VCaP (cell line): Measurements from ENCODE around the gene GPD1.

ENCODE experiments used
- H3K27ac ChIP-seq: fragments of 450-650 bp; 2 replicates; pipeline ENCODE4 v1.5.1; 2017
- TF ChIP-seq, protein P1 (sequence below): fragments of 450-650 bp; conservative IDR thresholded peaks from 2 replicates; pipeline ENCODE4 v1.5.1; 2017; ENCODE audit warnings: mild to moderate bottlenecking, moderate library complexity

Gene GPD1

GRCh38 chr12:50103351-50103750 lies 457 bp upstream of the GPD1 start:
- peak overlapping the region; percentile 43 for H3K27ac ChIP-seq
- TF ChIP-seq, protein P1, sequence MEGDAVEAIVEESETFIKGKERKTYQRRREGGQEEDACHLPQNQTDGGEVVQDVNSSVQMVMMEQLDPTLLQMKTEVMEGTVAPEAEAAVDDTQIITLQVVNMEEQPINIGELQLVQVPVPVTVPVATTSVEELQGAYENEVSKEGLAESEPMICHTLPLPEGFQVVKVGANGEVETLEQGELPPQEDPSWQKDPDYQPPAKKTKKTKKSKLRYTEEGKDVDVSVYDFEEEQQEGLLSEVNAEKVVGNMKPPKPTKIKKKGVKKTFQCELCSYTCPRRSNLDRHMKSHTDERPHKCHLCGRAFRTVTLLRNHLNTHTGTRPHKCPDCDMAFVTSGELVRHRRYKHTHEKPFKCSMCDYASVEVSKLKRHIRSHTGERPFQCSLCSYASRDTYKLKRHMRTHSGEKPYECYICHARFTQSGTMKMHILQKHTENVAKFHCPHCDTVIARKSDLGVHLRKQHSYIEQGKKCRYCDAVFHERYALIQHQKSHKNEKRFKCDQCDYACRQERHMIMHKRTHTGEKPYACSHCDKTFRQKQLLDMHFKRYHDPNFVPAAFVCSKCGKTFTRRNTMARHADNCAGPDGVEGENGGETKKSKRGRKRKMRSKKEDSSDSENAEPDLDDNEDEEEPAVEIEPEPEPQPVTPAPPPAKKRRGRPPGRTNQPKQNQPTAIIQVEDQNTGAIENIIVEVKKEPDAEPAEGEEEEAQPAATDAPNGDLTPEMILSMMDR, result no peak

DNA sequence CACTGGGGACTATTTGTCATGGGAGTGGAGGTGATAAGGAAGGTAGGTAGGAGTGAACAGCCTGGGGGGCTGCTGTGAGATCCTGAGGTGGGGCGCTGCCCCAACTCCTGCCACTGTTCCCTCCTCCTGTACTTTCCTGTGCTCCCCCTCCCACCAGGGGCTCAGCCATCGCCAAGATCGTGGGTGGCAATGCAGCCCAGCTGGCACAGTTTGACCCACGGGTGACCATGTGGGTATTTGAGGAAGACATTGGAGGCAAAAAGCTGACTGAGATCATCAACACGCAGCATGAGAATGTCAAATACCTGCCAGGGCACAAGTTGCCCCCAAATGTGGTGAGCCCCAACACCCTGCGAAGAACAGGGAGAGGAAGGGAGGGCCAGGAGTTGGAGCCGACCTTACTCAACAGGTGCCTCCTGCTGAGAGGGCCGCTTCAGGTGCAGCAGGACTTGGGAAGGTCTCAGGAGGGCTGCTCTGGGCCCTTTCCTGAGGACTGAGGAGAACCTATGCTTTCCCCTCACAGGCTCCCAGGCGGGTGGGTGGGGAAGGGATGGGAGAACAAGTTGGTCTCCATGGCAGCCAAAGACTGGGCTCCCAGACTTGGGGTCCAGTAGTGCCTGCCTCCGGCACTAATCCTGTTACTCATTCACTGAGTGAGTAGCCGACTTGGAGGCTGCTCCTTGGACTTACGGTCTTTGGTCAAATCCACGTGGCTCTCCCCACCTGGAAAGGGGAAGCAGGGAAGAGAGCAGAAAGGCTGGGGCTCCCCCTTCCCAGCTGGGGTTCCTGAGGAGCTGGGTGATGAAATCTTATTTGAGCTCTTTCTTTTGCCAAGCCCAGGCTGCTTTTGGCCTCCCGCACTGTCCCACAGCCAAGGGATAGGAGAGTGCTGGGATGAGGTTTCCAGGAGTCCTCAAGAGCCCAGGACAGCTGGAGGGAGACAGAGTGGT lies 884 bp downstream of the GPD1 start:
- no peak overlapping the region; the same call in 1 of the 2 replicates for H3K27ac ChIP-seq
- TF ChIP-seq, protein P1, result no peak

- H3K27ac ChIP-seq, result no peak overlapping the region
- TF ChIP-seq, protein P1, result no peak
Measured at GRCh38 chr12:50105913-50106450, 2.2 kb downstream of the GPD1 start.

DNA sequence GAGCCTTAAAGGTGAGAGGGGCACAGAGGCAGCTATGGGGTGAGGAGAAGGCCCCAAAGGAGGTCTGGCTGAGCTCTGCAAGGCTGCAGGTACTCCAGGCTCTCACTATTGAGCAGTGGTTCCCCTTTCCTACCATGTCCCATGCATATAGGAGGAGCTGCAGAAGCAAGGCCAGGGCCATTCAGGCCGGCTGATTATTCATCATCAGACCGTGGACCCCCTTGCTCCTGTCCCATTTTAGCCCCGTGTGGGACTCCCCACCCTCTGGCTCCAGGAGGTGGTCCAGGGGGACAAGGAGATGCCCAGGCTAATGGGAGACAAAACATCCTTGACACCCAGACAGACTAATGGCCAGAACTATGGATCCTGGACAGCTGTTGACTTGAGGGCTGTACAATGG lies 3.1 kb downstream of the GPD1 start:
- H3K27ac ChIP-seq, result no peak overlapping the region
- TF ChIP-seq, protein P1, result no peak

GRCh38 chr12:50107416-50108268 lies 3.8 kb downstream of the GPD1 start:
- TF ChIP-seq, protein P1, result no peak
- no peak overlapping the region for H3K27ac ChIP-seq

GRCh38 chr12:50109319-50109718 lies 5.5 kb downstream of the GPD1 start:
- peak overlapping the region; percentile 63; the same call in 1 of the 2 replicates for H3K27ac ChIP-seq

More at GRCh38 chr12:50109319-50109718, 5.5 kb downstream of the GPD1 start:
- TF ChIP-seq, protein P1, result no peak
